ENCODE measurements around the gene MRC2.
"Not testable (repeated sequence)": the region's sequence is repeated elsewhere in the genome, so short reads cannot be mapped to it uniquely, and the experiment has no call there.

The MRC2 gene

GRCh38 chr17:62627219-62627903, at the start of gene MRC2:
Gene MRC2 (plus strand): TSS chr17:62627670. CDS start chr17:62627803, 133 bp downstream.
- peak; percentile 33 for DNase-seq

GRCh38 chr17:62578757-62579487, 48.5 kb upstream of the MRC2 start:
- DNase-seq, result no peak

GRCh38 chr17:62580947-62581346, 46.5 kb upstream of the MRC2 start:
- no peak for DNase-seq

- DNase-seq, result no peak
Measured at GRCh38 chr17:62581764-62582163, 45.7 kb upstream of the MRC2 start.

GRCh38 chr17:62587554-62587953, 39.9 kb upstream of the MRC2 start:
- DNase-seq, result peak; percentile 3

- no peak for DNase-seq
Measured at GRCh38 chr17:62588109-62588508, 39.4 kb upstream of the MRC2 start.

GRCh38 chr17:62591333-62591732, 36.1 kb upstream of the MRC2 start:
- DNase-seq, result no peak

- not testable (repeated sequence) for DNase-seq
Measured at GRCh38 chr17:62591822-62592221, 35.6 kb upstream of the MRC2 start.

- no peak for DNase-seq
Measured at GRCh38 chr17:62592341-62593099, 35.0 kb upstream of the MRC2 start.

- DNase-seq, result no peak
Measured at GRCh38 chr17:62595484-62595883, 32.0 kb upstream of the MRC2 start.

- DNase-seq, result no peak
Measured at GRCh38 chr17:62596662-62597061, 30.8 kb upstream of the MRC2 start.

GRCh38 chr17:62597150-62597549, 30.3 kb upstream of the MRC2 start:
- no peak for DNase-seq

GRCh38 chr17:62597920-62598319, 29.6 kb upstream of the MRC2 start:
- no peak for DNase-seq

GRCh38 chr17:62599964-62600657, 27.4 kb upstream of the MRC2 start:
- no peak for DNase-seq

- DNase-seq, result no peak
Measured at GRCh38 chr17:62600805-62601204, 26.7 kb upstream of the MRC2 start.

GRCh38 chr17:62601471-62601870, 26.0 kb upstream of the MRC2 start:
- DNase-seq, result no peak

- DNase-seq, result not testable (repeated sequence)
Measured at GRCh38 chr17:62603783-62604182, 23.7 kb upstream of the MRC2 start.

- DNase-seq, result no peak
Measured at GRCh38 chr17:62605588-62605987, 21.9 kb upstream of the MRC2 start.

- no peak for DNase-seq
Measured at GRCh38 chr17:62611292-62611691, 16.2 kb upstream of the MRC2 start.

GRCh38 chr17:62611728-62612127, 15.7 kb upstream of the MRC2 start:
- DNase-seq, result no peak

GRCh38 chr17:62612289-62612688, 15.2 kb upstream of the MRC2 start:
- not testable (repeated sequence) for DNase-seq

GRCh38 chr17:62613095-62613494, 14.4 kb upstream of the MRC2 start:
- DNase-seq, result not testable (repeated sequence)

- DNase-seq, result no peak
Measured at GRCh38 chr17:62614142-62614541, 13.3 kb upstream of the MRC2 start.

Measured in DMS53 (cell line).